Ectodermal cell (in vitro differentiated cells): Measurements from ENCODE around the gene TTC39B.

ENCODE experiments used
- H3K27ac ChIP-seq: 2 replicates; pipeline ENCODE4 v1.7.0; 2013; ENCODE audit warnings: mild to moderate bottlenecking, low read depth, low read length; ENCODE audit not compliant: insufficient read depth, poor library complexity, severe bottlenecking
- H3K27me3 ChIP-seq: 2 replicates; pipeline ENCODE4 v1.7.0; 2013; ENCODE audit warnings: mild to moderate bottlenecking, low read length; ENCODE audit not compliant: insufficient read depth, control insufficient read depth, poor library complexity, severe bottlenecking
- H3K36me3 ChIP-seq: one replicate; pipeline ENCODE4 v1.7.0; 2013; ENCODE audit warnings: low read length; ENCODE audit not compliant: control insufficient read depth, insufficient read depth
- H3K4me1 ChIP-seq: one replicate; pipeline ENCODE4 v1.7.0; 2013; ENCODE audit warnings: low read length; ENCODE audit not compliant: control insufficient read depth, insufficient read depth
- H3K4me3 ChIP-seq: 2 replicates; pipeline ENCODE4 v1.7.0; 2013; ENCODE audit warnings: low read depth, low read length, control low read depth; ENCODE audit not compliant: insufficient read depth
- H3K9me3 ChIP-seq: 2 replicates; pipeline ENCODE4 v1.7.0; 2013; ENCODE audit warnings: mild to moderate bottlenecking, low read length, moderate library complexity; ENCODE audit not compliant: control insufficient read depth
- WGBS, 2 experiments: methylation state at CpG; one replicate each; pipeline ENCODE4 v1.1.7; 2013; ENCODE audit warnings: missing lambda C conversion rate in 2 of 2; 5-methylcytosine and 5-hydroxymethylcytosine counted together

TTC39B gene

GRCh38 chr9:15144622-15145061 lies 162.4 kb downstream of the TTC39B start:
- Histone ChIP-seq H3K36me3 (no peaks in the 10 kb centered on the region), H3K4me1 (peaks cover 5% of the 10 kb centered on the region), H3K9me3 (no peaks in the 10 kb centered on the region), H3K27ac (no peak overlapping the region), H3K4me3 (no peak overlapping the region), H3K27me3 (no peaks in the 10 kb centered on the region)
- WGBS, 2 experiments: 87 to 94% methylated on average over 4 of the region's 4 CpGs

GRCh38 chr9:15142878-15143534 lies 164.0 kb downstream of the TTC39B start:
- Histone ChIP-seq H3K27me3 (no peaks in the 10 kb centered on the region), H3K9me3 (no peaks in the 10 kb centered on the region), H3K4me1 (peaks cover 5% of the 10 kb centered on the region), H3K27ac (no peak overlapping the region), H3K4me3 (no peak overlapping the region), H3K36me3 (no peaks in the 10 kb centered on the region)
- 73 to 78% methylated on average over 5 to 6 of the region's 6 CpGs for WGBS, 2 experiments

- WGBS, 2 experiments: 97 to 100% methylated on average over 1 of the region's 1 CpG
- Histone ChIP-seq H3K4me3 (no peak overlapping the region), H3K27me3 (no peaks in the 10 kb centered on the region), H3K27ac (no peak overlapping the region), H3K36me3 (no peaks in the 10 kb centered on the region), H3K4me1 (no peaks in the 10 kb centered on the region), H3K9me3 (no peaks in the 10 kb centered on the region)
Observed at GRCh38 chr9:15140051-15140450, 167.0 kb downstream of the TTC39B start.

GRCh38 chr9:15139469-15139868 lies 167.5 kb downstream of the TTC39B start:
- Histone ChIP-seq H3K36me3 (no peaks in the 10 kb centered on the region), H3K4me1 (no peaks in the 10 kb centered on the region), H3K4me3 (no peak overlapping the region), H3K27me3 (no peaks in the 10 kb centered on the region), H3K9me3 (no peaks in the 10 kb centered on the region), H3K27ac (no peak overlapping the region)
- 63 to 72% methylated on average over 13 of the region's 13 CpGs for WGBS, 2 experiments

- Histone ChIP-seq H3K4me3 (no peak overlapping the region), H3K27ac (no peak overlapping the region), H3K27me3 (no peaks in the 10 kb centered on the region), H3K9me3 (no peaks in the 10 kb centered on the region), H3K4me1 (no peaks in the 10 kb centered on the region), H3K36me3 (no peaks in the 10 kb centered on the region)
- WGBS, 2 experiments: 17 to 46% methylated on average over 2 of the region's 2 CpGs
Observed at GRCh38 chr9:15138357-15138686, 168.7 kb downstream of the TTC39B start.

GRCh38 chr9:15137658-15138356 lies 169.2 kb downstream of the TTC39B start:
- no peaks in the 10 kb centered on the region for H3K4me1 ChIP-seq
- no peaks in the 10 kb centered on the region for H3K9me3 ChIP-seq
- no peak overlapping the region for H3K4me3 ChIP-seq
- no peaks in the 10 kb centered on the region for H3K36me3 ChIP-seq
- H3K27ac ChIP-seq: no peak overlapping the region
- WGBS, 2 experiments: 92 to 94% methylated on average over 6 of the region's 6 CpGs
- no peaks in the 10 kb centered on the region for H3K27me3 ChIP-seq

- 84 to 87% methylated on average over 1 of the region's 2 CpGs for WGBS, 2 experiments
- no peaks in the 10 kb centered on the region for H3K4me1 ChIP-seq
- no peak overlapping the region for H3K4me3 ChIP-seq
- H3K9me3 ChIP-seq: no peaks in the 10 kb centered on the region
- H3K27me3 ChIP-seq: no peaks in the 10 kb centered on the region
- no peak overlapping the region for H3K27ac ChIP-seq
- H3K36me3 ChIP-seq: no peaks in the 10 kb centered on the region
Observed at GRCh38 chr9:15137089-15137488, 169.9 kb downstream of the TTC39B start.

- H3K9me3 ChIP-seq: no peaks in the 10 kb centered on the region
- H3K36me3 ChIP-seq: no peaks in the 10 kb centered on the region
- WGBS, 2 experiments: 84 to 86% methylated on average over 5 of the region's 5 CpGs
- no peak overlapping the region for H3K27ac ChIP-seq
- no peaks in the 10 kb centered on the region for H3K27me3 ChIP-seq
- H3K4me1 ChIP-seq: no peaks in the 10 kb centered on the region
- H3K4me3 ChIP-seq: no peak overlapping the region
Observed at GRCh38 chr9:15136646-15137045, 170.4 kb downstream of the TTC39B start.

- Histone ChIP-seq H3K4me3 (no peak overlapping the region), H3K9me3 (no peaks in the 10 kb centered on the region), H3K36me3 (no peaks in the 10 kb centered on the region), H3K27me3 (no peaks in the 10 kb centered on the region), H3K4me1 (no peaks in the 10 kb centered on the region), H3K27ac (no peak overlapping the region)
- 39 to 40% methylated on average over 18 of the region's 18 CpGs for WGBS, 2 experiments
Observed at GRCh38 chr9:15135164-15135792, 171.7 kb downstream of the TTC39B start.

- Histone ChIP-seq H3K4me3 (no peak overlapping the region), H3K4me1 (no peaks in the 10 kb centered on the region), H3K36me3 (no peaks in the 10 kb centered on the region), H3K9me3 (no peaks in the 10 kb centered on the region), H3K27ac (no peak overlapping the region), H3K27me3 (no peaks in the 10 kb centered on the region)
- WGBS, 2 experiments: 98 to 99% methylated on average over 2 to 3 of the region's 3 CpGs
Observed at GRCh38 chr9:15133488-15133887, 173.5 kb downstream of the TTC39B start.
